Suprapubic skin (tissue), 4 donors: ENCODE data around the gene TIMM13. TPM values are rescaled to one million over a fixed set of nuclear protein-coding genes. Genes with fewer than 3 reads are reported as not detected.

Experiments used
- DNase-seq, 2 donors: peaks; one replicate each; pipeline ENCODE4 v3.0.0-alpha.2; 2019; ENCODE audit warnings: low spot score in 2 of 2
- H3K27ac ChIP-seq: fragments of 200-600 bp; sonication (generic); one replicate; pipeline ENCODE4 v1.5.1; 2019
- H3K27me3 ChIP-seq: fragments of 200-600 bp; sonication (generic); one replicate; pipeline ENCODE4 v1.5.1; 2019
- H3K36me3 ChIP-seq: fragments of 200-600 bp; sonication (generic); one replicate; pipeline ENCODE4 v1.5.1; 2019
- H3K4me1 ChIP-seq: fragments of 200-600 bp; sonication (generic); one replicate; pipeline ENCODE4 v1.5.1; 2019
- H3K4me3 ChIP-seq: fragments of 200-600 bp; sonication (generic); one replicate; pipeline ENCODE4 v1.5.1; 2019; ENCODE audit warnings: mild to moderate bottlenecking
- H3K9me3 ChIP-seq: fragments of 200-600 bp; sonication (generic); one replicate; pipeline ENCODE4 v1.5.1; 2019
- EP300 ChIP-seq: sonication (generic); formaldehyde crosslinking; IDR thresholded peaks from one replicate; pipeline ENCODE4 v1.6.1; 2017; ENCODE audit warnings: antibody characterized with exemption
- POLR2A ChIP-seq, 2 donors: fragments of 450-650 bp; IDR thresholded peaks; one replicate each; pipeline ENCODE4 v1.6.1; 2017; ENCODE audit warnings: antibody characterized with exemption in 2 of 2, mild to moderate bottlenecking in 2 of 2, moderate library complexity in 2 of 2
- POLR2AphosphoS5 ChIP-seq, 3 donors: sonication (generic); formaldehyde crosslinking; IDR thresholded peaks; one replicate each; pipeline ENCODE4 v1.6.1; 2017; ENCODE audit warnings: antibody characterized with exemption in 3 of 3
- WGBS: methylation state at CpG from one replicate; pipeline ENCODE4 v1.1.5; 2018; 5-methylcytosine and 5-hydroxymethylcytosine counted together
- total RNA-seq, 4 donors: library from RNA; depleted of rRNA; stranded (reverse); fragments of >200 nt; gene quantifications; one replicate each; pipeline ENCODE4 v1.1.0, GENCODE V29; 2016
- TF ChIP-seq, protein P1 (sequence below), 2 donors: fragments of 200-600 bp in 1 of 2; fragments of 450-650 bp in 1 of 2; sonication (generic) in 1 of 2; IDR thresholded peaks; one replicate each; pipeline ENCODE4 v1.5.1; 2016 to 2019; ENCODE audit warnings: antibody characterized with exemption in 2 of 2, mild to moderate bottlenecking in 1 of 2, moderate library complexity in 1 of 2

TIMM13 gene
- total RNA-seq, 4 donors from 2014 or later = 22.1 to 48.6 (median 46.6) TPM

DNA sequence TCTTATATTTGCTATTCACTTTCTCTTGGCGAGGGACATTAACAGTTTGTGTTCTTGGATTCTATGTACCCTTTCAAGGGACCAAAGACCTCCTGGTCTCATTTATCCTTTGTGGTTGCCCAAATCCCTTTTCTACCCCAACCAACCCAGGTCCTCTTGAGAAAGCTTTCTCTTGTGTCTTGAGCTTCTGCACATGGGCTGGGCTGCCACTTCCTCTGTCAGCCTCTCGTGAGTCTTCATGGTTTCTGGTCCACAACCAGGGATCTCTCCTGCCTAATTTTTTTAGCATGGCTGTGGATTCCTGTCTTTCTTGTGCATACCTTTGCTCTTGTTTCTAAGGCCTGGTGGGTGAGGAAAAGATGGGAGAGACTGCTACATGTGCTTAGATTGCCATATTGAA is 14.9 kb downstream of the TIMM13 start:
- 60% methylated on average over 2 of the region's 2 CpGs for WGBS
- H3K36me3 ChIP-seq = peaks cover 12% of the 10 kb centered on the region

DNA sequence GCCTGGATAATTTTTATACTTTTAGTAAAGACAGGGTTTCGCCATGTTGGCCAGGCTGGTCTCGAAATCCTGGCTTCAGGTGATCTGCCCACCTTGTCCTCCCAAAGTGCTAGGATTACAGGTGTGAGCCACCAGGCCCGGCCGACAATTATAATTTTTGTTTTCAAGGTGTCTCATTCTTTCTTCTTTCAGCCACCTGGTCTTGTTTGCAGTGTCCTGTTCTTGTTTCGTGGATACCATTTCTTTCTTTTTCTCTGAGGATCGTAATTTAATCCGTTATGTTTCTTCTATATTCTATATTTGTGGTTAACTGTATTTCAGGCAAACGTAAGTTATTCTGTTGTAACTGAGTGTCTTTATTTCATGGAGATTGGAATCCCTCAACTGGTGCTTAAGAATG is 15.7 kb downstream of the TIMM13 start:
- 94% methylated on average over 8 of the region's 8 CpGs for WGBS
- no peaks in the 10 kb centered on the region for H3K9me3 ChIP-seq
- peaks cover 12% of the 10 kb centered on the region for H3K27me3 ChIP-seq
- TF ChIP-seq, protein P1, sequence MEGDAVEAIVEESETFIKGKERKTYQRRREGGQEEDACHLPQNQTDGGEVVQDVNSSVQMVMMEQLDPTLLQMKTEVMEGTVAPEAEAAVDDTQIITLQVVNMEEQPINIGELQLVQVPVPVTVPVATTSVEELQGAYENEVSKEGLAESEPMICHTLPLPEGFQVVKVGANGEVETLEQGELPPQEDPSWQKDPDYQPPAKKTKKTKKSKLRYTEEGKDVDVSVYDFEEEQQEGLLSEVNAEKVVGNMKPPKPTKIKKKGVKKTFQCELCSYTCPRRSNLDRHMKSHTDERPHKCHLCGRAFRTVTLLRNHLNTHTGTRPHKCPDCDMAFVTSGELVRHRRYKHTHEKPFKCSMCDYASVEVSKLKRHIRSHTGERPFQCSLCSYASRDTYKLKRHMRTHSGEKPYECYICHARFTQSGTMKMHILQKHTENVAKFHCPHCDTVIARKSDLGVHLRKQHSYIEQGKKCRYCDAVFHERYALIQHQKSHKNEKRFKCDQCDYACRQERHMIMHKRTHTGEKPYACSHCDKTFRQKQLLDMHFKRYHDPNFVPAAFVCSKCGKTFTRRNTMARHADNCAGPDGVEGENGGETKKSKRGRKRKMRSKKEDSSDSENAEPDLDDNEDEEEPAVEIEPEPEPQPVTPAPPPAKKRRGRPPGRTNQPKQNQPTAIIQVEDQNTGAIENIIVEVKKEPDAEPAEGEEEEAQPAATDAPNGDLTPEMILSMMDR (IDR thresholded peaks at IDR 0.05) = no peak
- TF ChIP-seq POLR2AphosphoS5 (IDR thresholded peaks at IDR 0.05) (no peak), EP300 (no peak), POLR2A (IDR thresholded peaks at IDR 0.05) (no peak)
- no peaks in the 10 kb centered on the region for H3K4me1 ChIP-seq
- no peak overlapping the region for H3K27ac ChIP-seq
- H3K36me3 ChIP-seq = peaks cover 5% of the 10 kb centered on the region
- no peak for DNase-seq
- no peak overlapping the region for H3K4me3 ChIP-seq

More for the DNA sequence above, 14.9 kb downstream of the TIMM13 start:
- H3K27me3 ChIP-seq = peaks cover 12% of the 10 kb centered on the region
- H3K9me3 ChIP-seq = no peaks in the 10 kb centered on the region
- H3K4me1 ChIP-seq = no peaks in the 10 kb centered on the region
- DNase-seq = no peak
- no peak overlapping the region for H3K27ac ChIP-seq
- H3K4me3 ChIP-seq = no peak overlapping the region
- no peak for TF ChIP-seq POLR2A (IDR thresholded peaks at IDR 0.05)

DNA sequence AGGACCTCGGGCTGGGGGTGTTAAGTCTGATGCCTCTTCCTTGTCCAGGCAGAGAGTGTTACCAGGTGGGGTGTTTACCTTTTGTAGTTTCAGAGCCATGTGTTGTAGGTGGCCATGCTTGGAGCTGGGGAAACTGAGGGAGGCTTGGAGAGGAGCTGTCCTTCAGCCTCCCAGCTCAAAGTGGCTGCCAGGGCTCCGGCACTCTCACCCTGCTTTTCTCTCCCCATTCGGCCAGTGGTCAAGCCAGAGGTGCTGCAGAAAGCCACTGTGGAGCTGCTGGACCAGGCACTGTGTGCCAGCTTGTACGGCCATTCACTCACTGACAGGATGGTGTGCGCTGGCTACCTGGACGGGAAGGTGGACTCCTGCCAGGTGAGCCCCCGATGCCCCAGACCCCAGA is 17.4 kb downstream of the TIMM13 start:
- peaks cover 12% of the 10 kb centered on the region for H3K27me3 ChIP-seq
- H3K36me3 ChIP-seq = no peaks in the 10 kb centered on the region
- no peak for DNase-seq
- no peak overlapping the region for H3K4me3 ChIP-seq
- no peaks in the 10 kb centered on the region for H3K9me3 ChIP-seq
- no peaks in the 10 kb centered on the region for H3K4me1 ChIP-seq
- no peak for TF ChIP-seq POLR2A (IDR thresholded peaks at IDR 0.05)
- TF ChIP-seq, protein P1 (IDR thresholded peaks at IDR 0.05) = no peak
- 98% methylated on average over 7 of the region's 7 CpGs for WGBS
- no peak overlapping the region for H3K27ac ChIP-seq

DNA sequence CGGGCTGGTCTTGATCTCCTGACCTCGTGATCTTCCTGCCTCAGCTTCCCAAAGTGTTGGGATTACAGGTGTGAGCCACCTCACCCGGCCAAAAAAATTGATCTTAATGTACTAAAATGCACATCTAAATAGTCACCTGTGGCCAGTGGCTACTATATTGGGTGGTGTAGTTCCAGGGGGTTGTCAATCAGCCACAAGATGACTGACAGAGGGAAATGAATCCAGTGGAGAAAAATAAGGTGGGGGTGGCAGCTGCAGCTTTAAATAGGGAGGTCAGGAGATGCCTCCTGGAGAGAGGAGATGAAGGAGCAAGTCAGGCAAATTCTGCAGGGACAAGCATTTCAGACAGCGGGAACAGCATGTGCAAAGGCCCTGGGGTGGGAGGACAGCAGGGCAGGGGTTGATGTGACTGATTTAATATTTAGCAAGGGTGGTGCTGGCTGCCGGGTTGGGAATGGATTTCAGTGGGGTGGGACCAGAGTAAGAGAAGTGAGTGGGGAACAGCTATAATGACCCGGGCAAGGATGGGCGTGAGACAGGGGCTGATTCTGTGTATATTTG is 18.0 kb downstream of the TIMM13 start:
- Histone ChIP-seq H3K9me3 (no peaks in the 10 kb centered on the region), H3K27me3 (peaks cover 12% of the 10 kb centered on the region), H3K36me3 (no peaks in the 10 kb centered on the region), H3K4me3 (no peak overlapping the region), H3K27ac (no peak overlapping the region), H3K4me1 (no peaks in the 10 kb centered on the region)
- no peak for DNase-seq
- no peak for TF ChIP-seq POLR2AphosphoS5 (IDR thresholded peaks at IDR 0.05)
- no peak for TF ChIP-seq EP300
- TF ChIP-seq POLR2A (IDR thresholded peaks at IDR 0.05) = no peak
- TF ChIP-seq, protein P1 (IDR thresholded peaks at IDR 0.05) = no peak
- WGBS = 93% methylated on average over 7 of the region's 7 CpGs

DNA sequence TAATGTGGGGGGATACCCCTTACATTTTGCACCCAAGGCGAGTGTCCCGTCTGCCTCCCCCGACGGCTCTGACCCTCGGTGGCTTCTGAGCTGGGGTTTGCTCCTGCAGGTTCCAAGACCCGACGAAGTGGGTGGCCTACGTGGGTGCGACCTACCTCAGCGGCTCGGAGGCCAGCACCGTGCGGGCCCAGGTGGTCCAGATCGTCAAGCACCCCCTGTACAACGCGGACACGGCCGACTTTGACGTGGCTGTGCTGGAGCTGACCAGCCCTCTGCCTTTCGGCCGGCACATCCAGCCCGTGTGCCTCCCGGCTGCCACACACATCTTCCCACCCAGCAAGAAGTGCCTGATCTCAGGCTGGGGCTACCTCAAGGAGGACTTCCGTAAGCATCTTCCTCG is 19.1 kb downstream of the TIMM13 start:
- no peak overlapping the region for H3K4me3 ChIP-seq
- TF ChIP-seq EP300 = no peak
- TF ChIP-seq, protein P1 (IDR thresholded peaks at IDR 0.05) = no peak
- H3K9me3 ChIP-seq = no peaks in the 10 kb centered on the region
- H3K36me3 ChIP-seq = no peaks in the 10 kb centered on the region
- WGBS = 90% methylated on average over 13 of the region's 25 CpGs
- no peak for DNase-seq
- H3K27ac ChIP-seq = no peak overlapping the region
- H3K4me1 ChIP-seq = no peaks in the 10 kb centered on the region
- H3K27me3 ChIP-seq = peaks cover 12% of the 10 kb centered on the region

DNA sequence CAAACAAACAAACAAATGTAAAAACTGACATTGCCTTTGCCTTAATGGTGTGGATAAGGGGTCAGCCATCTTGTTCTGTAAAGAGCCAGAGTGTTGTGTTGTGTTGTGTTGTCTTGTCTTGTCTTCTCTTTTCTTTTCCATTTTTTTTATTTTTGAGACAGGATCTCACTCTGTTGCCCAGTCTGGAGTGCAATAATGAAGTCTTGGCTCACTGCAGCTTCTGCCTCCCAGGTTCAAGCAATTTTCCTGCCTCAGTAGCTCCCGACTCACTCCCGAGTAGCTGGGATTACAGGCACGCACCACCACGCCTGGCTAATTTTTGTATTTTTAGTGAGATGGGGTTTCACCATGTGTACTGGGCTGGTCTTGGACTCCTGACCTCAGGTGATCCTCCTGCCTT is 27.8 kb downstream of the TIMM13 start:
- TF ChIP-seq POLR2A (IDR thresholded peaks at IDR 0.05) (no peak), EP300 (no peak), POLR2AphosphoS5 (IDR thresholded peaks at IDR 0.05) (no peak)
- TF ChIP-seq, protein P1 (IDR thresholded peaks at IDR 0.05) = no peak
- 98% methylated on average over 4 of the region's 4 CpGs for WGBS
- Histone ChIP-seq H3K27ac (no peak overlapping the region), H3K4me1 (no peaks in the 10 kb centered on the region), H3K4me3 (no peak overlapping the region), H3K36me3 (no peaks in the 10 kb centered on the region), H3K27me3 (peaks cover 8% of the 10 kb centered on the region), H3K9me3 (no peaks in the 10 kb centered on the region)
- no peak for DNase-seq
